T47D (cell line): ENCODE measurements around the gene A2M.

Experiments
- DNase-seq, 2 experiments: peaks; one replicate each; pipeline versions ENCODE4 v3.0.0 to v3.0.0-alpha.2; 2011 to 2012; ENCODE audit warnings: low read depth in 1 of 2, low spot score in 1 of 2
- JUND ChIP-seq: IDR thresholded peaks from 2 replicates; pipeline ENCODE4 v1.6.1; 2012; ENCODE audit warnings: low read depth
- in situ Hi-C: cut with HindIII; loops from 2 replicates; pipeline ENCODE4 v1.10.0; 2016; ENCODE audit warnings: low sequenced_read_pairs, low pct_unique_long_range_greater_than_20kb

The A2M gene

DNA sequence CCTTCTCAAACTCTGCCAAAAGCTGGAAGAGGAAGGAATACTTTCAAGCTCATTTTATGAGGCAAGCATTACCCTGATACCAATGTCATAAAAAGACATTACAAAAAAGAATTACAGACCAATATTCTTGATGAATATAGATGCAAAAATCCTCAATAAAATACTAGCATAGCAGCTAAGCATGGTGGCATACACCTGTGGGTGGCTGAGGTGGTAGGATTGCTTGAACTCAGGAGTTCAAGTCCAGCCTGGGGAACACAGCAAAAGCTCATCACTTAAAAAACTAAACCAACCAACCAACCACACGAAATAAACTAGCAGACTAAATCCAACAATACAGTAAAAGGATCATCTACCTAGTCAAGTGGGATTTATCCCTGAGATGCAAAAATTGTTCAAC, 29.6 kb downstream of the A2M start:
- TF ChIP-seq JUND, result no peak
- in situ Hi-C loops, result no loop called here
- no peak for DNase-seq

DNA sequence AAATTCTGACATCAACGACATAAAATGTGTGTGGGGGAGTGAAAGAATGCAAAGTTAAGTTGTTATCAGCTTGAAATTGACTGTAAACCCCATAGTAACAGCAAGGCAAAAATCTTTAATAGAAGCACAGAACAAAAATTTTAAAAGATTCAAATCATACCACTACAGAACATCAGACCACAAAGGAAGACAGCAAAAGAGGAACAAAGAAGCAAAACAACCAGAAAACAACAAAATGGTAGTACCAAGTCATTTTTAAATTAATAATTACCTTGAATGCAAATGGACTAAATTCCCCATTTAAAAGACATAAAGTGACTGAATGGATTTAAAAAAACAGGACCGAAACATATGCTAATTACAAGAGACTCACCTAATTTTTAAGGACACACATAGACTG, 31.3 kb downstream of the A2M start:
- DNase-seq, result no peak
- no peak for TF ChIP-seq JUND
- in situ Hi-C loops, result no loop called here

DNA sequence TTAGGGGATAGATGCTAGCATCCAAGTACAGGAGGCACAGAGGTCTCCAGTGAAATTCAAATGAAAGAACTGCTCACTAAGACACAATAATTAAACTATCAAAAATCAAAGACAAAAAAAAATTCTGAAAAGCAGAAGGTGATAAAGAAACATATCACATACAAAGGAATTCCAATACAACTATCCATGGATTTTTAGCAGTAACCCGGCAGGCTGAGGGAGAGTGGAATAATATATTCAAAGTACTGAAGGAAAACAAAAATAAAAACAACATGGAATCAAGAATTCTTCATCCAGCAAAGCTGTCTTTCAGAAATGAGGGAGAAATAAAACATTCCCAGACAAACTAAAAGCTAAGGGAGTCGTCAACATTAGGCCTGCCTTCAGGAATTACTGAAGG, 31.9 kb downstream of the A2M start:
- TF ChIP-seq JUND, result no peak
- in situ Hi-C loops, result no loop called here
- DNase-seq, result no peak

DNA sequence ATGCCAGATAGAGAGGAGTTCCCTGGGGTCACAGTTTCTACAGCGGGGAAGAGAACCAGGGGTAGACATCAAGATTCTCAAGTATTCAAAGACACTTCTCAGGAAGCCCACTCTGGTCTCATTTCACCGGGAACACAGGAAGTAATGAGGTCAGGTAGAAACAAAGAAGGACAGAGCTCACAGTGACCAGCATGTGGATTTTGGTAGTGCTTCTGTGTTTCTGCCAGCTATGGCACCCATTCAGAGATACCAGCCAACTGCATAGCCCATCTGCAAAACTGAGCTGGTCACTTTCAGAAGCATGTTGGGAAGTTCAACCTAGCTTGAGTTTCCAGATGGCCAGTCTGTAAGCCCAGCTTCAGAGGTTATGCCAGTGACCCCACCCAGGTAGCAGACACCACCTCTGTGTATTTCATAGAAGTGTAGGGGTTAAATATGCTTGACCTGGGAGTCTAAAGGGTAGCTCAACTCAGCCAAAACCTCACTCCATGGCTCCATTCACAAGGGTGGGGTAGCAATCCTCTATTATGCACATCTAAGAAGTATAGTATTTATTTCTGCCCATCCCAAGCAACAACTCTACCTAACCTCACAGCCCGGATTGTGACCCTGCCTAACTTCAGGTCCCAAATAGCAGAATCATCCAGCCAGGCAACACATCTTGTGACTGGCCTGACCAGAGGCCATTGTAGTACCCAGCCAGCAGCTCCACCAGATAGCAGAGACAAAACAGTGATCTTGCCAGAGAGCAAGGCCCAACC, 33.9 kb downstream of the A2M start:
- no peak for TF ChIP-seq JUND
- in situ Hi-C loops, result no loop called here
- no peak for DNase-seq

DNA sequence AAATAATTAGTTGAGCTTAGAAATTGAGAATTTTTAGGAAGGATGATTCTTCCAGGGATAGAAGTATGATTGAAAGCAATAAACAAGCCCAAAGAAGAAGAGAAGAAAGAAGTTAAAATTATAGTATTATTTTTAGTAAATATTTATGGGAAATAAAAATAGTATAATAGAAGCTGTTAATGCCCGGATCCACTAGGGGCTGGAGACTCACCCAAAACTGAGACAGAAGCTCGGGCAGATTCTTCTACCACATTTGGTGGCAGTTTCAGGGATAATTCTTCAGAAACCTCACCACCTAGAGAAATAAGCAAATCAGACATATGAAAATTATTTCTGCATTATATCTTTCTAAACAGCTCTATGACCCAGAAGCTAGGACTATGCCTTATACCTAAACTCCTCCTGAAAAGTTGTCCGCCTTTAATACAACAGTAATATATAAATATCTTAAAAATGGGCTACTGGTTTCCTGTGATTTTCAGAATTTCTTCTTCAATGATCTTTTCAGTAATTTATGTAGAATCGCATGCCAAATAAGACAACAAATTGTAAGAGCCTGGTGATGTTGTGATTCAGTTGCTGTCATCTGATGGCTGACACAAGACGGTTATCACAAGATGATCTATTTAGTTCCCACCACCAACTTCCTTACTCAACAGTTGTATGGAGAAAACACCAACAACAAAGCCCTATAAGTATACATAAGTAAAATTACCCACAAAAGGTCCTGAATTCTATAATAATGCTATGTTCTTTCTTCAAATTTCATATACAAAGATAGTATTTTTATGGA, 35.6 kb downstream of the A2M start:
- no peak for DNase-seq
- in situ Hi-C loops, result no loop called here
- TF ChIP-seq JUND, result no peak

DNA sequence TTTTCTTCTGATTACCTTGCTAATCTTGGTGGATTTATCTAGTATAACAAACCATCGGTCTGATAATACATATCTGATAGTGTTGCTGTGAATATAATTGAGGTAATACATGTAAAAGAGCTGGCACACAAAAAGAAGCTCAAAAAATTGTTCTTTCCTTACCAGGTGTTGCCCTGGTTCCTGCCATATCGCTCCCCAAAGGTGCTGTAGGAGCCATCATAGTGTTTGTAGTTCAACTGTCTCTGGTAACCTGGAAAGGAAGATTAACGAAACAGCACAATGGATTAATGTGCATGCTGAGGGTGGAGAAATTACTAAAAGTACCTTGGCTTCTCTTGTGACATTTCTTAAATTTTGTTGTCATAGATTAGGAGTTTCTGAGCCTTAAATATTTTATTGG, 36.6 kb downstream of the A2M start:
- no peak for DNase-seq
- TF ChIP-seq JUND, result no peak
- in situ Hi-C loops, result no loop called here

DNA sequence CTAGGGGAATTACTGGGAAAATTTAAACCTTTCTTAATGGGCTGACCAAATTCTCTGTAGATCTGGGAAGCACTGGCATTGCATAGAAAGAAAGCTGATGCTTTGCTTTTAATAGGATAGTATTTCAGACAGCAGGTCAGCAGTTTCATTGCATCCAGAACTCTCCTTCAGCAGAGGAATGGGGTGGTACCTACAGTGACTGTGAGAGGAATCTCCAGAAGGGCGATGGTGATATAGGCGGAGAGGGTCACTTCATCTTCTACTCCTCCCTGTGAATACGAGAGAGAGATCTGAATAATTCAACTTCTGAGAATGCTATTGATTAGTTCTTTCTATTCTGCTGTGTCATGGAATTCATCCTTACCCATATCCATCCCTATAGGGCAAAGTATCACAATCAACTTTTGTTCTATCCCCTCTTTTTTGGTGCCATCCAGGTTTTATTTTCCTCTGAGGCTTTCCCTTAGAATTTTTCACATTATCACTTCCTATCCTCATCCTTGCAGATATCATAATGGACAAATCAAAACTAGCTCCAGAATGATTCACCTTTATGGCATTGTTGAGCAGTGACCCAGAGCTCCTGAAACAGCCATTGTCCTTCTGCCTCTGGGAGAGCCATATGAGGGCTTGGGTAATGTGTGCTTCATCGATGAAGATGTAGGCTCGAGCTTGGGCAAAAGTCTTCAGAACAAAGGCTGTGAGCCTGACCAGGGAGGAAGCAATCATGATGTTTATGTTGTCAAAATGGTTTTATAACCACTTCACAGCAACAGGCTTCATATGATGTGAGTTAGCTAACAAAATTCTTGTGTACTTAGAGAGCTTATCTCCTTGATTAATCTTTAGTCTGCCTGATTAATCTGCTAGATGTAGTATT, 38.3 kb downstream of the A2M start:
- in situ Hi-C loops, result no loop called here

DNA sequence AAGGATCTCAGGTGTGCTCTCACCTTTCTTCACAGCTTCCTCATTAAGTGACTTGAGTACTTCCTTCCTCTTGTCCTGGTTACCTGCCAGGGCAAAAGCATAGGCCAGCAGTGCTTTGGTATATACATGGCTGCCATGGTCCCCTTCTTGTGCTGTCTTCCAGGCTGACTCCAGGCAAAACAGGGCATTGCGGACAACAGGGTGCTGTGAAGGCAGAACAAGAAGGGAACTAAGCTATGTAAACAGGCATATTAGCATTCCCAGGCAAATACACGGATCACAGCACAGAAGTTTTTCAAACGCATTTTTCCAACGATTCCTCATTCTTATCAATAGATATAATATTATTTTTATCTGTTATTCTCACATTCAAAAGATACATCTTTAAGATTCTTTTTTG, 39.0 kb downstream of the A2M start:
- in situ Hi-C loops, result no loop called here
- no peak for TF ChIP-seq JUND
- DNase-seq, result no peak

More for the DNA sequence above, 38.3 kb downstream of the A2M start:
- no peak for TF ChIP-seq JUND
- DNase-seq, result no peak

DNA sequence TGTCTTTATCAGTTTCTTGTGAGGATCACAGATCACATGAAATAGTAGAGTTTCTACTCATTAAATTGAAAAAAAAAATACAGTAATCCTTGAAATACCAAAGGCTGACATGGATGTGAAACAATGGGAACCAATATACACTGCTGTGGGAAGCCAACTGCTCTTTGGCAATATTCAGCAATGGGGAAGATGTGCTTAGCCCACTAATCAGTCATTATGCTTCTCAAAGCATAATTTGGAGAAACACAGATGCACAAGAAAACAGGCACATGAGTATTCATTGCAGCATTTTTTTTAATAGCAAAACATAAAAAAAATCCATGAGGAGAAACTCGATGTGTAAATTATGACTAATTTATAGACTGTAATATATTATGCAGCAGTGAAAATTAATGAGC, 40.6 kb downstream of the A2M start:
- no peak for DNase-seq
- in situ Hi-C loops, result no loop called here
- no peak for TF ChIP-seq JUND

DNA sequence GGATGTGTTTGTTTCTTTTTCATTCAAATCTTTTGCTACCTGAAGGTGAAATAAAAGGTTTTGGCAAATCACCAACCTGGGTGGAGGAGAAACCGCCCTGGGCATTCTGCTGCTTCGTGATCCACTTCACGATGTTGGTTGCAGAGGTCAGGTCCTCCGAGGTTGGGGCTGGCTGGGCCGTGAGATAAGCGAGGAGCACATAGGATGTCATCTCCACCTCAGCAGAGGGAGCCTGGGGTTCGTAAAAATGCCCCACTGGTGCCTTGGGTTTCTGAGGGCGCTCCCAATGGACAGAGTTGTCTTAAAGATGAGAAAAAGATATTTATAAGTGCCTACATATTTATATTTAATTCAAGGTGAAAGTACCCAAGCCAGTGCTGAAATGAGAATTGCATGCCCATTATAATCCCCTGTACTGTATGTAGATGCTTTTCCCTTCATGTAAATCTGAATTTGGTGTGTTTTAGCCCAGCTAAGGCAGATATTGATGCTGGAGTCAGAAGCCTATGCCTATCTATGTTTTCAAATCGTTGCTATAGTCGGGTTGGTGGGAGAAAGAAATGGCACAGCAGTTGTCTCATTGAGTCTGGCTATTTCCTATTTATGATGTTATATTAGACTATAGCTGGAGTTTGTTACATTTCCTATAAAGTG, 41.1 kb downstream of the A2M start:
- no peak for TF ChIP-seq JUND
- DNase-seq, result no peak
- in situ Hi-C loops, result no loop called here

DNA sequence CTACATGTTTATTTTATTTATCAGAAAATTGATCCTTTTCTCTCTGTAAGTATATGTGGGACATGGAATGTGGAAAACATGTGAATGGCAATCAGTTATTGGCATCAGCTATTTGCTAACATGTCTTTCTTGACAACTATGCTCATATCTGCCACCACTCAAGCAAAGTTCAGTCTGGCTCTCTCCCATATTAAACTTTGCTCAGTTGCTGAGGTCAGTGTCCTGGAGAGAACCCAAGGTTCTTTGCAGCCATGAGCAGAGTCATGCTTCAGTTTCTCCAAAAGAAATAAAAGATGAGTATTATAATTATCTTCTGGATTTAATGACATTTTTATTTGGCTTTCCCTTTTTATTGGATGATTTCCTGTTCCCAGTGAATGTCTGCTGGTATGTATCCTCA, 42.6 kb downstream of the A2M start:
- in situ Hi-C loops, result no loop called here
- TF ChIP-seq JUND, result no peak
- DNase-seq, result no peak

DNA sequence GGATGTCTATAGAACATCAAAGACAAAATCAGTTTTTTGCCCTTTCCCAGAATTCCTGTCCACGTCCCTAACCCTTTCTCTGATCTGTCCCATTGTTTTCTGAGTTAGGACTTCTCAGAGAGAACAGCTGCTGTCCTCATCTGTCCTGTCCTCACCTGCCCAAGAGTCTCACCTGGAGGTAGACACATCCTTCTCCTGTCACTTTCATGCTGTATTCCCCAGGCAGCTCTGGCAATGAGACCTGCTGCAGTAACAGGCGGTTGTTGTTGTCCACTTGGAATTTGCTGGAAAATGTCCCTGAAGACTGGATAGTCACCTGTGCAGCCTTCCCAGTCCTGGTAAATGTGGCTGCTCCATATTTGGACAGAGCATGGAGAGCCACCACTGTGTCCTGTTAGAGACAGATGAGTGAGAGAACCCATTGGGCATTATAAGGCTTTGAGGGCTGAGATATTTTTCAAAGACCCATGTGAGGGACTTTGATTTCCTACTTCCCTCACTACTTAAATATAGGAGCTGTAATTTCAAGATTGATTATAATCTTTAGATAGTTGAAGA, 43.2 kb downstream of the A2M start:
- no peak for TF ChIP-seq JUND
- no peak for DNase-seq
- in situ Hi-C loops, result no loop called here

DNA sequence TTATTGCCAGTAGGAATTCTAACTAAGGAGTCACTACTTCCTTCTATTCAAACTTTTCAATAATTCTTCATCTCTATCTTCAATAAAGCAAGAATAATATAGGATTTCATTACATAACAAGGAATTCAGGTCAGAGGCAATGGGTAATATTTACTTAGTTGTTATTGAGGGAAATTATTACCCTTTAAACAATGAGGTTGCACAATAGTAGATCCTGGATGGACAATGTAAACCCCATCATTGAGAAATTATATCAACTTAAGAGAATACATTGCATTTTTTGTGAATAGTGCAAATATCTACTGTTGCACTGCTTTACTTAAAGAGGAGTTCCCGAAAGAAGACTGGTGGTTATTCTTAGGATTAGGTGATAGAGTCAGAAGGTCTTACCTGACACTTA, 43.8 kb downstream of the A2M start:
- no peak for TF ChIP-seq JUND
- in situ Hi-C loops, result no loop called here
- DNase-seq, result no peak
